GM12892 (cell line): ENCODE results near the gene THAP2.

Experiments used
- POLR2A ChIP-seq: IDR thresholded peaks from 2 replicates; pipeline ENCODE4 v1.6.1; 2011; ENCODE audit warnings: low read depth, low read length, control low read depth
- TAF1 ChIP-seq: IDR thresholded peaks from 2 replicates; pipeline ENCODE4 v1.6.1; 2011; ENCODE audit warnings: low read depth, mild to moderate bottlenecking, control low read depth, low read length, borderline replicate concordance

- TF ChIP-seq POLR2A (no peak), TAF1 (no peak)
These were observed 54.5 kb downstream of the THAP2 start for GRCh38 chr12:71718611-71719010.
